IPS DF 6.9 (cell line): ENCODE results near the gene TMEM100.

Experiments used
- DNase-seq: peaks from one replicate; pipeline ENCODE4 v3.0.0-alpha.2; 2013; ENCODE audit warnings: low read depth, low spot score
- H3K27ac ChIP-seq: one replicate; pipeline ENCODE4 v1.5.1; 2013; ENCODE audit warnings: low read length, control low read depth
- H3K27me3 ChIP-seq: 2 replicates; pipeline ENCODE4 v1.6.1; 2013; ENCODE audit warnings: mild to moderate bottlenecking, low read length; ENCODE audit not compliant: control insufficient read depth, insufficient read depth
- H3K36me3 ChIP-seq: 2 replicates; pipeline ENCODE4 v1.6.1; 2013; ENCODE audit warnings: low read length; ENCODE audit not compliant: control insufficient read depth, insufficient read depth
- H3K4me1 ChIP-seq: 2 replicates; pipeline ENCODE4 v1.6.1; 2013; ENCODE audit warnings: low read length; ENCODE audit not compliant: control insufficient read depth, insufficient read depth
- H3K4me3 ChIP-seq: 2 replicates; pipeline ENCODE4 v1.5.1; 2013; ENCODE audit warnings: mild to moderate bottlenecking, low read length
- H3K9me3 ChIP-seq: 2 replicates; pipeline ENCODE4 v1.6.1; 2013; ENCODE audit warnings: low read length, inconsistent platforms; ENCODE audit not compliant: control insufficient read depth, insufficient read depth
- WGBS: extraction: QIAGEN DNeasy Blood & Tissue Kit; methylation state at CpG from one replicate; pipeline ENCODE4 v1.1.7; 2013; ENCODE audit warnings: mixed read lengths, missing lambda C conversion rate; ENCODE audit not compliant: insufficient read length, insufficient coverage; 5-methylcytosine and 5-hydroxymethylcytosine counted together

Gene TMEM100

GRCh38 chr17:55720919-55721836 lies 1.5 kb downstream of the TMEM100 start:
- WGBS = no CpG with 5 or more reads among the region's 6 CpGs
- H3K27me3 ChIP-seq = no peaks in the 10 kb centered on the region
- H3K4me3 ChIP-seq = no peak overlapping the region

GRCh38 chr17:55717898-55718735 lies 4.5 kb downstream of the TMEM100 start:
- Histone ChIP-seq H3K27ac (no peak overlapping the region), H3K27me3 (no peaks in the 10 kb centered on the region), H3K9me3 (no peaks in the 10 kb centered on the region), H3K4me3 (no peak overlapping the region), H3K4me1 (no peaks in the 10 kb centered on the region), H3K36me3 (no peaks in the 10 kb centered on the region)
- WGBS = no CpG with 5 or more reads among the region's 11 CpGs
- no peak for DNase-seq

More at GRCh38 chr17:55720919-55721836, 1.5 kb downstream of the TMEM100 start:
- H3K4me1 ChIP-seq = no peaks in the 10 kb centered on the region
- no peaks in the 10 kb centered on the region for H3K9me3 ChIP-seq
- H3K36me3 ChIP-seq = no peaks in the 10 kb centered on the region
- no peak for DNase-seq
- no peak overlapping the region for H3K27ac ChIP-seq

- H3K4me1 ChIP-seq = no peaks in the 10 kb centered on the region
- H3K9me3 ChIP-seq = no peaks in the 10 kb centered on the region
- no CpG with 5 or more reads among the region's 4 CpGs for WGBS
- H3K4me3 ChIP-seq = no peak overlapping the region
- no peak for DNase-seq
- H3K36me3 ChIP-seq = no peaks in the 10 kb centered on the region
- H3K27ac ChIP-seq = no peak overlapping the region
- H3K27me3 ChIP-seq = no peaks in the 10 kb centered on the region
These were observed 5.2 kb downstream of the TMEM100 start for GRCh38 chr17:55717432-55717831.

GRCh38 chr17:55710829-55711496 lies 11.7 kb downstream of the TMEM100 start:
- no CpG with 5 or more reads among the region's 4 CpGs for WGBS
- Histone ChIP-seq H3K9me3 (no peaks in the 10 kb centered on the region), H3K27ac (no peak overlapping the region), H3K4me3 (no peak overlapping the region), H3K4me1 (0 out of 2 replicates have a peak, but pooled peaks cover 2% of the 10 kb centered on the region), H3K27me3 (no peaks in the 10 kb centered on the region), H3K36me3 (no peaks in the 10 kb centered on the region)
- no peak for DNase-seq

GRCh38 chr17:55710410-55710809 lies 12.3 kb downstream of the TMEM100 start:
- H3K9me3 ChIP-seq = no peaks in the 10 kb centered on the region
- no peak overlapping the region for H3K27ac ChIP-seq
- 0 out of 2 replicates have a peak, but pooled peaks cover 2% of the 10 kb centered on the region for H3K4me1 ChIP-seq
- no peaks in the 10 kb centered on the region for H3K36me3 ChIP-seq
- no peaks in the 10 kb centered on the region for H3K27me3 ChIP-seq
- no CpG with 5 or more reads among the region's 3 CpGs for WGBS
- no peak for DNase-seq
- H3K4me3 ChIP-seq = no peak overlapping the region

GRCh38 chr17:55709984-55710383 lies 12.7 kb downstream of the TMEM100 start:
- Histone ChIP-seq H3K4me1 (0 out of 2 replicates have a peak, but pooled peaks cover 2% of the 10 kb centered on the region), H3K27me3 (no peaks in the 10 kb centered on the region), H3K36me3 (no peaks in the 10 kb centered on the region), H3K4me3 (no peak overlapping the region), H3K9me3 (no peaks in the 10 kb centered on the region), H3K27ac (no peak overlapping the region)
- no peak for DNase-seq
- WGBS = no CpG with 5 or more reads among the region's 4 CpGs

- Histone ChIP-seq H3K27ac (no peak overlapping the region), H3K27me3 (no peaks in the 10 kb centered on the region), H3K9me3 (no peaks in the 10 kb centered on the region), H3K36me3 (no peaks in the 10 kb centered on the region), H3K4me3 (no peak overlapping the region), H3K4me1 (0 out of 2 replicates have a peak, but pooled peaks cover 2% of the 10 kb centered on the region)
- WGBS = no CpG with 5 or more reads among the region's 7 CpGs
- no peak for DNase-seq
These were observed 13.2 kb downstream of the TMEM100 start for GRCh38 chr17:55709440-55709839.

GRCh38 chr17:55708175-55708974 lies 14.3 kb downstream of the TMEM100 start:
- no peaks in the 10 kb centered on the region for H3K9me3 ChIP-seq
- no peak overlapping the region for H3K27ac ChIP-seq
- 0 out of 2 replicates have a peak, but pooled peaks cover 2% of the 10 kb centered on the region for H3K4me1 ChIP-seq
- WGBS = no CpG with 5 or more reads among the region's 8 CpGs
- no peaks in the 10 kb centered on the region for H3K27me3 ChIP-seq
- DNase-seq = no peak
- H3K4me3 ChIP-seq = no peak overlapping the region
- no peaks in the 10 kb centered on the region for H3K36me3 ChIP-seq

GRCh38 chr17:55706808-55707773 lies 15.6 kb downstream of the TMEM100 start:
- no peaks in the 10 kb centered on the region for H3K27me3 ChIP-seq
- H3K9me3 ChIP-seq = no peaks in the 10 kb centered on the region
- no peak overlapping the region for H3K4me3 ChIP-seq
- H3K4me1 ChIP-seq = 0 out of 2 replicates have a peak, but pooled peaks cover 2% of the 10 kb centered on the region
- WGBS = no CpG with 5 or more reads among the region's 11 CpGs
- DNase-seq = no peak
- no peak overlapping the region for H3K27ac ChIP-seq
- H3K36me3 ChIP-seq = no peaks in the 10 kb centered on the region
